ENCODE data around the gene SLC22A8. TPM values are rescaled to one million over a fixed set of nuclear protein-coding genes. Genes with fewer than 3 reads are reported as not detected.

The SLC22A8 gene
- total and polyA plus RNA-seq, 2 of the 13 experiments (the other 11 are each of a cell fraction or from before 2014, with no cell fraction given): 0.04 to 0.05 TPM

DNA sequence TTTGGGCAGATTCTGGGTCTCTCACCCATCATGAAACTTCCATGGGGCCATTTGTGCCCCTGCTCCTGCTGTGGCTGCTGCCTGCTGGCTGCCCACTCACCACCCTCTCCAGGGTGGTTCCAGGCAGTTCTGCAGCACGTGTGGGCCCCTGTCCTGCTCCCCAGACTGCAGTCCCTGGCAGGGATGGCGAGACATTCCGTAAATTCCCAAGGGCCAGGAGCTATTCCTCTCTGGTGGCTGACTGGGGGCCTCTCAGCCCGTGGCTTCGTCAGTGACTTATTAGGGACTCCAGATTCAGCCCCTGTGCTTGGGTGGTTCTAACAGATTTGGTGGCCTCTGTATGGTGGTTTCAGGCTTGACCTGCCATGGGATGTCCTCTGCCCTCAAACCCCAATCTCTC is 3.9 kb upstream of the SLC22A8 start:
- Histone ChIP-seq H3K9me3 (ENCODE audit: low read length) (no peaks in the 10 kb centered on the region), H4K20me1 (ENCODE audit: insufficient read depth, low read length) (no peaks in the 10 kb centered on the region), H3K4me3 (replicated peaks in 1 of 3; ENCODE audit: insufficient read depth in 1 of 3, low read depth in 2 of 3, low read length in 3 of 3) (no peak overlapping the region), H3K4me1 (ENCODE audit: insufficient read depth, low read length) (peaks cover 22% of the 10 kb centered on the region), H2AFZ (ENCODE audit: low read length) (no peak overlapping the region), H3K27ac (ENCODE audit: extremely low read length, insufficient read depth, low read length) (no peak overlapping the region), H3K27me3 (ENCODE audit: control insufficient read depth in 1 of 2, insufficient read depth in 2 of 2, low read length in 2 of 2) (peaks cover 6 to 17% of the 10 kb centered on the region in 2 experiments; a peak in 3 of 5 replicates), H3K4me2 (ENCODE audit: low read depth, low read length) (no peak overlapping the region), H3K79me2 (ENCODE audit: insufficient read depth, low read length) (no peaks in the 10 kb centered on the region), H3K9ac (ENCODE audit: insufficient read depth, low read depth, low read length) (no peak overlapping the region), H3K36me3 (replicated peaks in 1 of 2; ENCODE audit: control insufficient read depth in 1 of 2, insufficient read depth in 2 of 2, low read length in 2 of 2) (no peaks in the 10 kb centered on the region)
- POLR2A ChIA-PET: no interaction called here
- CTCF ChIA-PET (ENCODE audit: low intra/inter-chr PET ratio, low total read pairs): no interaction called here
- intact Hi-C loops (cut with micrococcal nuclease; ENCODE audit: unreplicated experiment): no loop called here
- no peak for FAIRE-seq
- DNase-seq (ENCODE audit: low spot score): no peak
- BruUV-seq (replicated peaks): no TSS peak
- no CpG with 5 or more reads among the region's 5 CpGs for WGBS (ENCODE audit: low lambda C conversion rate)
- in situ Hi-C loops (cut with HindIII; ENCODE audit: extremely low pct_ligation_motif_present, low pct_unique_long_range_greater_than_20kb): no loop called here
- ATAC-seq: no peak
- TF ChIP-seq ZNF432 (CRISPR knock-in tag; IDR thresholded peaks at IDR 0.05; ENCODE audit: borderline replicate concordance): no peak
- no peak for TF ChIP-seq TBL1XR1 (IDR thresholded peaks at IDR 0.05; ENCODE audit: borderline replicate concordance, low read length, partially characterized antibody)
- TF ChIP-seq ADNP (CRISPR knock-in tag; IDR thresholded peaks at IDR 0.05): no peak
- no peak for TF ChIP-seq ZNF652 (CRISPR knock-in tag; IDR thresholded peaks at IDR 0.05; ENCODE audit: borderline replicate concordance, low read depth)
- TF ChIP-seq, protein P1, sequence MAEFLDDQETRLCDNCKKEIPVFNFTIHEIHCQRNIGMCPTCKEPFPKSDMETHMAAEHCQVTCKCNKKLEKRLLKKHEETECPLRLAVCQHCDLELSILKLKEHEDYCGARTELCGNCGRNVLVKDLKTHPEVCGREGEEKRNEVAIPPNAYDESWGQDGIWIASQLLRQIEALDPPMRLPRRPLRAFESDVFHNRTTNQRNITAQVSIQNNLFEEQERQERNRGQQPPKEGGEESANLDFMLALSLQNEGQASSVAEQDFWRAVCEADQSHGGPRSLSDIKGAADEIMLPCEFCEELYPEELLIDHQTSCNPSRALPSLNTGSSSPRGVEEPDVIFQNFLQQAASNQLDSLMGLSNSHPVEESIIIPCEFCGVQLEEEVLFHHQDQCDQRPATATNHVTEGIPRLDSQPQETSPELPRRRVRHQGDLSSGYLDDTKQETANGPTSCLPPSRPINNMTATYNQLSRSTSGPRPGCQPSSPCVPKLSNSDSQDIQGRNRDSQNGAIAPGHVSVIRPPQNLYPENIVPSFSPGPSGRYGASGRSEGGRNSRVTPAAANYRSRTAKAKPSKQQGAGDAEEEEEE (CRISPR knock-in tag; IDR thresholded peaks at IDR 0.05; ENCODE audit: borderline replicate concordance): no peak
- TF ChIP-seq, protein P2, sequence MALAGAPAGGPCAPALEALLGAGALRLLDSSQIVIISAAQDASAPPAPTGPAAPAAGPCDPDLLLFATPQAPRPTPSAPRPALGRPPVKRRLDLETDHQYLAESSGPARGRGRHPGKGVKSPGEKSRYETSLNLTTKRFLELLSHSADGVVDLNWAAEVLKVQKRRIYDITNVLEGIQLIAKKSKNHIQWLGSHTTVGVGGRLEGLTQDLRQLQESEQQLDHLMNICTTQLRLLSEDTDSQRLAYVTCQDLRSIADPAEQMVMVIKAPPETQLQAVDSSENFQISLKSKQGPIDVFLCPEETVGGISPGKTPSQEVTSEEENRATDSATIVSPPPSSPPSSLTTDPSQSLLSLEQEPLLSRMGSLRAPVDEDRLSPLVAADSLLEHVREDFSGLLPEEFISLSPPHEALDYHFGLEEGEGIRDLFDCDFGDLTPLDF (CRISPR knock-in tag; IDR thresholded peaks at IDR 0.05): no peak
- TF ChIP-seq HOXA5 (CRISPR knock-in tag; IDR thresholded peaks at IDR 0.05): no peak
- TF ChIP-seq ZNF382 (CRISPR knock-in tag; IDR thresholded peaks at IDR 0.05; ENCODE audit: borderline replicate concordance): no peak
- no peak for TF ChIP-seq ZNF124 (CRISPR knock-in tag; IDR thresholded peaks at IDR 0.05)
- TF ChIP-seq, protein P3, sequence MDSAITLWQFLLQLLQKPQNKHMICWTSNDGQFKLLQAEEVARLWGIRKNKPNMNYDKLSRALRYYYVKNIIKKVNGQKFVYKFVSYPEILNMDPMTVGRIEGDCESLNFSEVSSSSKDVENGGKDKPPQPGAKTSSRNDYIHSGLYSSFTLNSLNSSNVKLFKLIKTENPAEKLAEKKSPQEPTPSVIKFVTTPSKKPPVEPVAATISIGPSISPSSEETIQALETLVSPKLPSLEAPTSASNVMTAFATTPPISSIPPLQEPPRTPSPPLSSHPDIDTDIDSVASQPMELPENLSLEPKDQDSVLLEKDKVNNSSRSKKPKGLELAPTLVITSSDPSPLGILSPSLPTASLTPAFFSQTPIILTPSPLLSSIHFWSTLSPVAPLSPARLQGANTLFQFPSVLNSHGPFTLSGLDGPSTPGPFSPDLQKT (CRISPR knock-in tag; IDR thresholded peaks at IDR 0.05; ENCODE audit: borderline replicate concordance): no peak
- TF ChIP-seq, protein P4, sequence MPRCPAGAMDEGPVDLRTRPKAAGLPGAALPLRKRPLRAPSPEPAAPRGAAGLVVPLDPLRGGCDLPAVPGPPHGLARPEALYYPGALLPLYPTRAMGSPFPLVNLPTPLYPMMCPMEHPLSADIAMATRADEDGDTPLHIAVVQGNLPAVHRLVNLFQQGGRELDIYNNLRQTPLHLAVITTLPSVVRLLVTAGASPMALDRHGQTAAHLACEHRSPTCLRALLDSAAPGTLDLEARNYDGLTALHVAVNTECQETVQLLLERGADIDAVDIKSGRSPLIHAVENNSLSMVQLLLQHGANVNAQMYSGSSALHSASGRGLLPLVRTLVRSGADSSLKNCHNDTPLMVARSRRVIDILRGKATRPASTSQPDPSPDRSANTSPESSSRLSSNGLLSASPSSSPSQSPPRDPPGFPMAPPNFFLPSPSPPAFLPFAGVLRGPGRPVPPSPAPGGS (CRISPR knock-in tag; IDR thresholded peaks at IDR 0.05): no peak
- TF ChIP-seq, protein P5, sequence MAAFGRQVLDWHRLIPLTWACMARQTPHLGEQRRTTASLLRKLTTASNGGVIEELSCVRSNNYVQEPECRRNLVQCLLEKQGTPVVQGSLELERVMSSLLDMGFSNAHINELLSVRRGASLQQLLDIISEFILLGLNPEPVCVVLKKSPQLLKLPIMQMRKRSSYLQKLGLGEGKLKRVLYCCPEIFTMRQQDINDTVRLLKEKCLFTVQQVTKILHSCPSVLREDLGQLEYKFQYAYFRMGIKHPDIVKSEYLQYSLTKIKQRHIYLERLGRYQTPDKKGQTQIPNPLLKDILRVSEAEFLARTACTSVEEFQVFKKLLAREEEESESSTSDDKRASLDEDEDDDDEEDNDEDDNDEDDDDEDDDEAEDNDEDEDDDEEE (CRISPR knock-in tag; IDR thresholded peaks at IDR 0.05): no peak
- TF ChIP-seq ZNF224 (CRISPR knock-in tag; IDR thresholded peaks at IDR 0.05): no peak
- no peak for TF ChIP-seq ZNF598 (CRISPR knock-in tag; IDR thresholded peaks at IDR 0.05; ENCODE audit: borderline replicate concordance)
- TF ChIP-seq ATF7-NPFF (CRISPR knock-in tag; IDR thresholded peaks at IDR 0.05; ENCODE audit: low read depth): no peak
- TF ChIP-seq BORCS8-MEF2B (CRISPR knock-in tag; IDR thresholded peaks at IDR 0.05): no peak
- no peak for TF ChIP-seq PHF20 (CRISPR knock-in tag; IDR thresholded peaks at IDR 0.05)
- TF ChIP-seq, protein P6, sequence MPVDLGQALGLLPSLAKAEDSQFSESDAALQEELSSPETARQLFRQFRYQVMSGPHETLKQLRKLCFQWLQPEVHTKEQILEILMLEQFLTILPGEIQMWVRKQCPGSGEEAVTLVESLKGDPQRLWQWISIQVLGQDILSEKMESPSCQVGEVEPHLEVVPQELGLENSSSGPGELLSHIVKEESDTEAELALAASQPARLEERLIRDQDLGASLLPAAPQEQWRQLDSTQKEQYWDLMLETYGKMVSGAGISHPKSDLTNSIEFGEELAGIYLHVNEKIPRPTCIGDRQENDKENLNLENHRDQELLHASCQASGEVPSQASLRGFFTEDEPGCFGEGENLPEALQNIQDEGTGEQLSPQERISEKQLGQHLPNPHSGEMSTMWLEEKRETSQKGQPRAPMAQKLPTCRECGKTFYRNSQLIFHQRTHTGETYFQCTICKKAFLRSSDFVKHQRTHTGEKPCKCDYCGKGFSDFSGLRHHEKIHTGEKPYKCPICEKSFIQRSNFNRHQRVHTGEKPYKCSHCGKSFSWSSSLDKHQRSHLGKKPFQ (CRISPR knock-in tag; IDR thresholded peaks at IDR 0.05; ENCODE audit: insufficient replicate concordance): no peak

All from HepG2 (cell line).